ENCODE results near the gene HCAR2. TPM values are rescaled to one million over a fixed set of nuclear protein-coding genes. Genes with fewer than 3 reads are reported as not detected.

HCAR2 gene
- total and polyA plus RNA-seq, 3 donors from 2014 or later = 0.74 to 2.7 (median 1.3) TPM

DNA sequence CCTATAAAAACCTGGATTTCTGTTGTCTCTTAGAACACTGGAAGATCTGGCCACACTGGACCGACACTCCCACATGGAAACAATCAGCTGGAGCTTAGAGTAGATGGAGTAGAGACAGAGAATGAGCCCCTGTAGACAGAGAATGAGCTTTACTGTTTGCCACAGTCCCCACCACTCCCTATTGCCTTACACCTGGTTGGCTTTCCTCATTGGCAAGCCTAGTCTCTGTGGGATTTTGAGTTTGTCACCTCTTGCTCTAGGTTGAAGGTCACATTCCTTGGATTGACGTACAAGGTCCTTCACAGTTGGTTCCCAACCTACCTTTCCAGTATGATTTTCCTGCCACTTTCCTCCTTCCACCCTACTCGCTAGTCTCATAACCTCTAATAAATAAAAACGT lies 29.5 kb upstream of the HCAR2 start:
- Histone ChIP-seq H3K27me3 (no peaks in the 10 kb centered on the region), H3K36me3 (ENCODE audit: low read depth, missing control alignments) (no peaks in the 10 kb centered on the region), H3K27ac (no peak overlapping the region), H3K4me1 (peaks cover 7% of the 10 kb centered on the region), H3K4me3 (no peak overlapping the region), H3K9me3 (no peaks in the 10 kb centered on the region)
- WGBS, 2 donors = 89 to 91% methylated on average over 4 of the region's 4 CpGs
- TF ChIP-seq CTCF (IDR thresholded peaks at IDR 0.05) (no peak), POLR2A (IDR thresholded peaks at IDR 0.05) (no peak)
- intact Hi-C loops (cut with DNase I; ENCODE audit: low total_unique reads) = no loop called here
- DNase-seq = no peak

DNA sequence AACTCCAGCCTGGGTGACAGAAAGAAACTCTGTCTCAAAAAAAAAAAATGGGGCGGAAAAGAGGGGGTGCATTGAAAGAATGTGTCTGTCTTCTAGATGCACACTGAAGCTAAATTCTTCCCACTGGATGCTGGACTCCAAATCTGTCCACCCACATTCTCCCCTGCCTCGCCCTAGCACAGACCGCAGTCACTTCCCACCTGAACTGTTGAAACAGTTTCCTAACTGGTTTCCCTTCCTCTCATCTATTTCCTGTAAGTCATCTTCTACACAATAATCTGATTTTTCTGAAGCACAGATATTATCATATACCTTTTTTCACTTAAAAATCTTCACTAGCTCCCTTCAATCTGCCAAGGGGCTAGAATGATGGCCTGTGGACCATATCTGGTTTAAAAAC lies 29.0 kb upstream of the HCAR2 start:
- WGBS, 2 donors = 84 to 86% methylated on average over 3 of the region's 3 CpGs
- TF ChIP-seq POLR2A (IDR thresholded peaks at IDR 0.05) = no peak
- no peak for TF ChIP-seq CTCF (IDR thresholded peaks at IDR 0.05)
- intact Hi-C loops (cut with DNase I; ENCODE audit: low total_unique reads) = no loop called here
- peaks cover 7% of the 10 kb centered on the region for H3K4me1 ChIP-seq
- H3K9me3 ChIP-seq = no peaks in the 10 kb centered on the region
- H3K4me3 ChIP-seq = no peak overlapping the region
- no peaks in the 10 kb centered on the region for H3K27me3 ChIP-seq
- no peak for DNase-seq
- H3K27ac ChIP-seq = no peak overlapping the region
- no peaks in the 10 kb centered on the region for H3K36me3 ChIP-seq (ENCODE audit: low read depth, missing control alignments)

DNA sequence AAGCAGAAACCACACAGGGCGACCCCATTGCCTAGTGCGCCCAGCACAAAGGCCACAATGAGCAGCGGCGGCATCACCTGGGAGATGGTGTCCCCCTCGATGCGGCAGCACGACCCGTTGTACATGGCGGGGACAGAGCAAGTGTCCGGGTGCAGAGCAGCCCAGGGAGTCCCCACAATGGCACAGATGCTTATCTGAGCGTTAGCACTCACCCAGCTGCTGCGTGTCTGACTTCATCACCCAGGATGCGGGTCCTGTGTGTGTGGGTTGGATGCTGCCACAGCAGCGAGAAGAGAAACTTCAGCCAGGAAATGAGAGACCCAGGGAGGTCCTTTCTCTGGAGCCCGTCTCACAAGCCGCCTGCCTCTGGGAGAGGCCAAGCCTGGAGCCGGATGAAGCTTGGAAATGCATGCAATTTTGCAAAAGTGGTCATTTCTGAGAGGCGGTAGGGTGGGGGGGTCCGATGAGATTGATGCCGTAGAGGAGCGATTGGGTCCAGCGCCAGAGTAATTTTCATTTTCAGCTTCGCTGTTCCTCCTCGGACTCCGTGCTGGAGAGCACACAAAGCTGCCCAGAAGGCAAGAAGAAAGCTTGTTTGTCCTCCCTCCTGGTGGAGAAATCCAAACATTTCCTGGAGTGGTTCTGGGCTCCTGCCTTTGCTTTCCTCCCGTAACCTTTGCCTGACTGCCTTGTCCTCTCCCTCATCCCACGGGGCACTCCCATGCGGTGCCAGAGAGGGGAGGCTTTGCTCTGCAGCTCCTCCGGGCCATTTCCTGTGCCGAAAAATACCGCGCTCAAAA lies 27.3 kb upstream of the HCAR2 start, which contains the start of gene HCAR1:
TSS of gene HCAR1 (minus strand) at position 630 of the 800 bp plus-strand sequence. CDS start at position 125, 505 bp downstream.
- intact Hi-C loops (cut with DNase I; ENCODE audit: low total_unique reads) = no loop called here
- 10 to 37% methylated on average over 18 to 32 of the region's 32 CpGs for WGBS, 2 donors
- peak within 1 kb of the TSS in 1 of 2 donors; percentile 24 for H3K27ac ChIP-seq
- no peak for TF ChIP-seq CTCF (IDR thresholded peaks at IDR 0.05)
- no peak for TF ChIP-seq POLR2A (IDR thresholded peaks at IDR 0.05)
- H3K36me3 ChIP-seq (ENCODE audit: low read depth, missing control alignments) = no peaks in the 10 kb centered on the region
- H3K4me1 ChIP-seq = peaks cover 7% of the 10 kb centered on the region
- no peaks in the 10 kb centered on the region for H3K27me3 ChIP-seq
- H3K9me3 ChIP-seq = no peaks in the 10 kb centered on the region
- no peak for DNase-seq
- H3K4me3 ChIP-seq = peak within 1 kb of the TSS; percentile 37 to 47

GRCh38 chr12:122729583-122730214 lies 26.5 kb upstream of the HCAR2 start:
- intact Hi-C loops (cut with DNase I; ENCODE audit: low total_unique reads) = no loop called here
- Histone ChIP-seq H3K9me3 (no peaks in the 10 kb centered on the region), H3K4me3 (peak overlapping the region in 1 of 2 donors; percentile 47), H3K27me3 (no peaks in the 10 kb centered on the region), H3K4me1 (peaks cover 7% of the 10 kb centered on the region), H3K36me3 (ENCODE audit: low read depth, missing control alignments) (no peaks in the 10 kb centered on the region), H3K27ac (no peak overlapping the region)
- 82 to 90% methylated on average over 17 to 27 of the region's 27 CpGs for WGBS, 2 donors
- no peak for DNase-seq
- TF ChIP-seq CTCF (IDR thresholded peaks at IDR 0.05) = no peak
- no peak for TF ChIP-seq POLR2A (IDR thresholded peaks at IDR 0.05)

Data from testis (tissue), 3 donors.